Measurements from ENCODE around the gene EFNA1. TPM values are rescaled to one million over a fixed set of nuclear protein-coding genes. Genes with fewer than 3 reads are reported as not detected.

The EFNA1 gene
- polyA plus RNA-seq, 1 of the 3 experiments (the other 2 are of a cell fraction), result 14.4 TPM

- H3K9me2 ChIP-seq, result no peaks in the 10 kb centered on the region
- H3F3A ChIP-seq (replicated peaks; ENCODE audit: insufficient read depth), result peaks cover 10% of the 10 kb centered on the region
- no peaks in the 10 kb centered on the region for H3K36me3 ChIP-seq (replicated peaks in 1 of 2; ENCODE audit: control insufficient read depth in 1 of 2, insufficient read depth in 2 of 2, low read length in 1 of 2)
- peaks cover 23% of the 10 kb centered on the region for H3K27me3 ChIP-seq (ENCODE audit: insufficient read depth)
- POLR2A ChIA-PET, result interaction anchor here (1.2 to 1.9 kb wide), 2 partner anchors 11 to 17 kb away, joined by 3 to 5 read pairs; no protein-coding TSS in a partner anchor
- peaks cover 21 to 36% of the 10 kb centered on the region in 2 experiments; a peak in 3 of 4 replicates for H3K4me1 ChIP-seq (ENCODE audit: control insufficient read depth in 1 of 2, insufficient read depth in 2 of 2, low read depth in 1 of 2, low read length in 1 of 2)
- H4K20me1 ChIP-seq (ENCODE audit: insufficient read depth), result no peaks in the 10 kb centered on the region
- no peak overlapping the region for H2AFZ ChIP-seq (ENCODE audit: low read depth)
- no peak overlapping the region for H3K4me2 ChIP-seq
- no peaks in the 10 kb centered on the region for H3K79me2 ChIP-seq (ENCODE audit: insufficient read depth)
- no peak overlapping the region for H3K4me3 ChIP-seq (ENCODE audit: low read depth in 2 of 2, low read length in 1 of 2)
- CTCF ChIA-PET, result interaction anchor here (1.1 to 29.9 kb wide), 8 partner anchors 10 to 91 kb away, joined by 4 to 573 read pairs (median 10); partner anchors contain the start of genes ADAM15, DCST1, DCST2 and EFNA4
- DNase-seq, result no peak
- no peak overlapping the region for H3K9ac ChIP-seq
- no peaks in the 10 kb centered on the region for H3K9me3 ChIP-seq
- TF ChIP-seq USF1 (IDR thresholded peaks at IDR 0.05; ENCODE audit: borderline replicate concordance, low read depth), result no peak
- no peak for TF ChIP-seq FOSL2 (IDR thresholded peaks at IDR 0.05; ENCODE audit: borderline replicate concordance, low read depth)
- TF ChIP-seq RAD21 (IDR thresholded peaks at IDR 0.05; ENCODE audit: low read length), result no peak
- TF ChIP-seq CTCF (IDR thresholded peaks at IDR 0.05), result no peak
- TF ChIP-seq NFIC (IDR thresholded peaks at IDR 0.05; ENCODE audit: borderline replicate concordance), result no peak
- no peak for TF ChIP-seq EZH2phosphoT487 (IDR thresholded peaks at IDR 0.05; ENCODE audit: borderline replicate concordance, low read depth)
- TF ChIP-seq ELF1 (IDR thresholded peaks at IDR 0.05), result no peak
- TF ChIP-seq RXRA (IDR thresholded peaks at IDR 0.05; ENCODE audit: borderline replicate concordance, low read depth), result no peak
- TF ChIP-seq JUND (IDR thresholded peaks at IDR 0.05), result no peak
- TF ChIP-seq MXI1 (IDR thresholded peaks at IDR 0.05; ENCODE audit: low read depth, low read length), result no peak
- H3K27ac ChIP-seq (ENCODE audit: low read depth in 2 of 2, low read length in 1 of 2), result no peak overlapping the region
- 77% methylated on average over 44 of the region's 68 CpGs for WGBS (ENCODE audit: low lambda C conversion rate)
These were observed 46.0 kb upstream of the EFNA1 start for GRCh38 chr1:155081472-155082300.

GRCh38 chr1:155082301-155083051, 45.2 kb upstream of the EFNA1 start:
- Histone ChIP-seq H3K9ac (no peak overlapping the region), H3K9me3 (no peaks in the 10 kb centered on the region), H3F3A (replicated peaks; ENCODE audit: insufficient read depth) (peaks cover 7% of the 10 kb centered on the region), H3K27me3 (ENCODE audit: insufficient read depth) (peaks cover 23% of the 10 kb centered on the region), H3K79me2 (ENCODE audit: insufficient read depth) (no peaks in the 10 kb centered on the region), H3K4me2 (no peak overlapping the region), H3K27ac (ENCODE audit: low read depth in 2 of 2, low read length in 1 of 2) (no peak overlapping the region), H4K20me1 (ENCODE audit: insufficient read depth) (no peaks in the 10 kb centered on the region), H2AFZ (ENCODE audit: low read depth) (no peak overlapping the region), H3K4me1 (ENCODE audit: control insufficient read depth in 1 of 2, insufficient read depth in 2 of 2, low read depth in 1 of 2, low read length in 1 of 2) (peaks cover 21 to 37% of the 10 kb centered on the region in 2 experiments; a peak in 3 of 4 replicates), H3K9me2 (no peaks in the 10 kb centered on the region), H3K4me3 (ENCODE audit: low read depth in 2 of 2, low read length in 1 of 2) (no peak overlapping the region), H3K36me3 (replicated peaks in 1 of 2; ENCODE audit: control insufficient read depth in 1 of 2, insufficient read depth in 2 of 2, low read length in 1 of 2) (no peaks in the 10 kb centered on the region)
- CTCF ChIA-PET, result interaction anchor here (1.2 to 4.3 kb wide), 4 partner anchors 9 to 33 kb away, joined by 3 to 129 read pairs (median 25); partner anchors contain the start of gene ADAM15
- WGBS (ENCODE audit: low lambda C conversion rate), result 73% methylated on average over 34 of the region's 36 CpGs
- no peak for DNase-seq
- POLR2A ChIA-PET, result no interaction called here
- TF ChIP-seq MXI1 (IDR thresholded peaks at IDR 0.05; ENCODE audit: low read depth, low read length) (no peak), FOXJ3 (CRISPR knock-in tag; IDR thresholded peaks at IDR 0.05) (no peak), USF2 (IDR thresholded peaks at IDR 0.05; ENCODE audit: borderline replicate concordance, low read depth, low read length) (no peak), ELF1 (IDR thresholded peaks at IDR 0.05) (no peak), RAD21 (IDR thresholded peaks at IDR 0.05; ENCODE audit: low read length) (no peak), SMC3 (IDR thresholded peaks at IDR 0.05; ENCODE audit: low read depth, low read length) (no peak), NFIC (IDR thresholded peaks at IDR 0.05; ENCODE audit: borderline replicate concordance) (no peak)

Measured in SK-N-SH (cell line).